Measurements from ENCODE around the gene BCAT1.

GRCh38 chr12:24838531-24838950 lies 110.4 kb downstream of the BCAT1 start:
- no peak for TF ChIP-seq POLR2A (IDR thresholded peaks at IDR 0.05)
- TF ChIP-seq CTCF (IDR thresholded peaks at IDR 0.05): no peak
